Choroid plexus epithelial cell (primary cell): Measurements from ENCODE around the gene SPIRE2.

ENCODE experiments used
- DNase-seq: peaks from one replicate; pipeline ENCODE4 v3.0.0-alpha.2; 2010; ENCODE audit warnings: low read depth
- H3K4me3 ChIP-seq: 2 replicates; pipeline ENCODE4 v1.5.1; 2011; ENCODE audit warnings: low read depth, mild to moderate bottlenecking, control low read depth, low read length, moderate library complexity
- CTCF ChIP-seq: conservative IDR thresholded peaks from 2 replicates; pipeline ENCODE4 v1.5.1; 2011; ENCODE audit warnings: low read depth, mild to moderate bottlenecking, control low read depth, inconsistent platforms, low read length, moderate library complexity

Gene SPIRE2

GRCh38 chr16:89905511-89906139 is 77.3 kb downstream of the SPIRE2 start:
- no peak for DNase-seq
- TF ChIP-seq CTCF: no peak
- no peak overlapping the region for H3K4me3 ChIP-seq

- DNase-seq: no peak
- peak; percentile 9 for TF ChIP-seq CTCF
- H3K4me3 ChIP-seq: no peak overlapping the region
Measured at GRCh38 chr16:89906140-89907025, 78.1 kb downstream of the SPIRE2 start.

- no peak for DNase-seq
- no peak for TF ChIP-seq CTCF
- no peak overlapping the region for H3K4me3 ChIP-seq
Measured at GRCh38 chr16:89907055-89907814, 79.0 kb downstream of the SPIRE2 start.

GRCh38 chr16:89908236-89908635 is 80.0 kb downstream of the SPIRE2 start:
- TF ChIP-seq CTCF: no peak
- DNase-seq: no peak
- H3K4me3 ChIP-seq: no peak overlapping the region

- TF ChIP-seq CTCF: peak; percentile 95
- no peak overlapping the region for H3K4me3 ChIP-seq
- peak; percentile 84 for DNase-seq
Measured at GRCh38 chr16:89909777-89910716, 81.8 kb downstream of the SPIRE2 start.

GRCh38 chr16:89910717-89911354 is 82.6 kb downstream of the SPIRE2 start:
- H3K4me3 ChIP-seq: no peak overlapping the region
- no peak for DNase-seq
- no peak for TF ChIP-seq CTCF
